HG03025 (cell line): ENCODE measurements around the gene ATRNL1.
A peak's percentile ranks its signal among the peaks of the same experiment; 100 is the strongest.
"Not testable (repeated sequence)": the region's sequence is repeated elsewhere in the genome, so short reads cannot be mapped to it uniquely, and the experiment has no call there.

Experiments
- ATAC-seq: cut with Tn5 transposase; IDR thresholded peaks from one replicate; pipeline ENCODE4 v1.9.1; 2021; ENCODE audit warnings: mild to moderate bottlenecking, moderate library complexity; ENCODE audit not compliant: unreplicated experiment, low FRiP score

ATRNL1 gene

DNA sequence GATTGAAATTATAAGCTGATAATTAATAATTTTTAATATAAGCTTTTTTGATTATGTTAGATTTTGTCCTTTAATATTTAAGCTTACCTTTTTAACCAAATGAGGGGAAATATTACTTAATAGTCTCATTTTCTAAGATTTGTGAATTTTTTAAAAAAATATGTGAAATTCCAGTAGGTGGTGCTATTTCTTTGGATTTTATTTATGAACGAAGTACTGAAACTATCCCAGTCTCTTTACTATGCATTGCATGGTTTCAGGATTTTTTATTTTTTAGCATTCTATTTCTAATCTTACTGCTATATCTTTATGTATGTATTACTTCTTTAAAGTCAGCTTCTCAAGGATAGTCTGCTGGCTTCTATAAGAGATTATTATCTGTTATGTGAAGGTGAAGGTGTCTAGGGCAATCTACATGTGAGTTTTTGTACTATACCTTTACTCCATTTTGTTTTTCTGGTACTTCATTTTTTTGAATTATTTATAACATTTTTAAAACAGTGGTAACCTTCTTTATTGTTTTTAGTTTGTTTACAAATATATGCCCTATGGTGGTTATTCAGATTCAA is 78.3 kb downstream of the ATRNL1 start:
- no peak for ATAC-seq

DNA sequence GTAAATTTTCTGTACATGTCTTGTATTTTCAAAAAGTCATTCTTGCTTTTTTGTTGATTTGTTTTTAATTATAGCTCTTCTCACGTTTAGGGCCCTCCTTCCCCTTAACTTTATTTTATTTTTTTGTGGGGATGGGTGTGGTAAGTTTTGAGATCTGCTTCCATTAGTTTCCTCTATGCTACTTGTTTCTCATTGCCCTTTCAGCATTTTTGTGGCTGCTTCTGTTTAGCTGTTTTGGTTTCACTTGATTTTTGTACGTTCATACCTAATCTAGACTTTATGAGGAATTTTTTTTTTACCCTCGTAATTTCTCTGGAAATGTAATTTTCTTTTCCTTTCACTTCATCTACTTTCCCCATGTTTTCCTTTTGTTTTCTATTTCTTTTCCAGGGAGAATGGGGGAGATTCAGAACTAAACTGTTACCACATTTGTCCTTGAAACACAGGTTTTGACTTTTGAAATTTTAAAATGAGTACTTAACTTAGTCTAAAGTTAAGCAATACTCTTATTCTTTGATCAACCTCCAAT is 80.8 kb downstream of the ATRNL1 start:
- no peak for ATAC-seq

DNA sequence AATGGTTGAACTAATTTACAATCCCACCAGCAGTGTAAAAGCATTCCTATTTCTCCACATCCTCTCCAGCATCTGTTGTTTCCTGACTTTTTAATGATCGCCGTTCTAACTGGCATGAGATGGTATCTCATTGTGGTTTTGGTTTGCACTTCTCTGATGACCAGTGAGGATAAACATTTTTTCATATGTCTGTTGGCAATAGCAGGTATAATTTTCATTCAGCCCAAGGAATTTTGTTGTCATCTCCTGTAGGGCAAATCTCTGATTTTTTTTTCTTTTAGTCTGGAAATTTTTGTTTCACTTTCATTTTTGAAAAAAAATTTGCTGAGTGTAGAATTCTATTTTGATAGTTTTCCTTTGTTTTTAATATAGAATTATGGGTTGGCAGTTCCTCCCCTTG is 114.1 kb downstream of the ATRNL1 start:
- not testable (repeated sequence) for ATAC-seq

DNA sequence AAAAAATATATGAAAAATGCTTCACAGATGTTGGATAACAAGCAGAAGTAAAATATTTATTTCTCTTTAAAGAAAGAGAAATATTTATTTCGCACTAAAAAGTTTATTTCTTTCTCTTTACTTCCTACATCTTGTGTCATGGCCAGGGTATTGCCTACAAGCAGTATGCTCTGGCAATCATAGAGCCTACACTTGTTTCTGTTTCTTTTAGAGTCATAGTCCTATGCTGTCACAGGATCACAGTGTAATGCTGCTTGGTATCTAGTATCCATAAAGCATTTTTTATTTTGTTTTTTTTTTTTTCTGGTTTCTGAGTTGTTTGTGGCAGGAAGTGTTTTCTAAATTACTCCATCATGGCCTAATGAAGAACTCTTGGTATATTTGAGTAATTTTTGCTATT is 116.0 kb downstream of the ATRNL1 start:
- peak; percentile 85 for ATAC-seq

DNA sequence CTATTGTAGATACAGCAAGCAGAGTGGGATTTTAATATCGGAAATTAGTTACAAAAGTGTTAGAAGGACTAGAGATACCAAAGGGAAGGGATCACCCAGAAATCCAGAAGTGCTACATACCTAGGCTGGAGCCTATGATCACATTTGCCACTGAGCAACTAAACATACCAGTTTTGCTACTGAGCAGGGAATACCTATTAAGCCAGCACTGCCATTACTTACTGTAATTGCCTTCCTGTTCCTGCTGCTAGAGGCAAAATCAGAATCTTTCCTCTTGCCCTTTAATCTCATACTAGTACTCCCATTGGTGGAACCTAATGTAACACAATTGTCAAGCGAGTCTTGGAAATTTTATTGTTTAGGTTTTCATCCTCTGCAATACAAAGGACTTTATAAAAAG is 121.7 kb downstream of the ATRNL1 start:
- ATAC-seq: no peak

DNA sequence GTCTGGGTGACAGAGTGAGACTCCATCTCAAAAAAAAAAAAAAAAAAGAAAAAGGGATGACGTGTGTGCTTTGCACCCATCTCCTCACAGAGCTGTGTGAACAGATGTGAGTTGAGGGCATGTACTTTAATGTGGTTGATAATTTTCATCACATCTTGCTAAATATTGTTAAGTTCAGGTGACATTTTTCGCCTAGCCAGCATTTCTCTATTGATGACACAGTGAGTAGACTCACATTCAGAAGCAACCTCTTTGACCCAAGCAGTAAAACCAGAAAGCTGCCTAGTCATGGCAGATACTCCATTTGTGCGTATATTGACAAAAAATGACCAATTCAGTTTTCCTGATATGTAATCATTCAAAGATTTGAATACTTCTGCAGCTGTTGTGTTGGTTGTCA is 126.0 kb downstream of the ATRNL1 start:
- ATAC-seq: no peak

DNA sequence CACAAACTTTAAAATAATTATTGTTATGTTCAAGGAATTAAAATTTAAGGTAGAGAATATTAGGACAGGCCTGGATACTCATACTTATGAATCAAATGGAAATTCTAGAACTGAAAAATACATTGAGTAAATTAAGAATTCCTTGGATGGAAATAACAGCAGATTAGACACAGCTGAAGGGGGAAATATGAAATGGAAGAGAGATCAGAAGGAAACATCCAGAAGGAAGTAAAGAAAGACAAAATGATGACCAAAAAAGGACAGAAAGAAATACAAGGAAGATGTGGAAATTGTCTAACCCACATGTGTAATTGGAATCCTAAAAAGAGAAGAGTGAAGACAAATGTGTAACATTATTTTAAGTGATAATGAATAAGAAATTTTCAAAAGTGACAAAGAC is 128.9 kb downstream of the ATRNL1 start:
- no peak for ATAC-seq

DNA sequence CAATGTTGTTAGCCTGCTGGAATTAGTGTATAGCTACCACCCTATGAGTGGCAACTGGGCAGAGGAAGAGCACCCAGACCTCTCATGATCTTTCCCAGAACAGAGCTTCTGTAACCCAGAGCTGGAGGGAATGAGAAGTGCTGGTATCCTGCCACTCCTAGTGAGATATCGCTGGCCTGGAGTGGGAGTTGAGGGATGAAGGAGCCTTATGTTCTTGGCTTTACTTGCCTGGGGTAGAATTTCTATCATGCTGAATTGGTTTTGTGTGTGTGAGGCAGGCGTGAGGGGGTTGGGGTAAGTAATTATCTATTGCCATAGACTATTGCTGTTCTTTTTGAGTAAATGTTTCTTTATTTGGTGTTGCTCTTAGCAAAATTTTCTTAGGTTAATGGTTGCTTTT is 146.6 kb downstream of the ATRNL1 start:
- no peak for ATAC-seq

DNA sequence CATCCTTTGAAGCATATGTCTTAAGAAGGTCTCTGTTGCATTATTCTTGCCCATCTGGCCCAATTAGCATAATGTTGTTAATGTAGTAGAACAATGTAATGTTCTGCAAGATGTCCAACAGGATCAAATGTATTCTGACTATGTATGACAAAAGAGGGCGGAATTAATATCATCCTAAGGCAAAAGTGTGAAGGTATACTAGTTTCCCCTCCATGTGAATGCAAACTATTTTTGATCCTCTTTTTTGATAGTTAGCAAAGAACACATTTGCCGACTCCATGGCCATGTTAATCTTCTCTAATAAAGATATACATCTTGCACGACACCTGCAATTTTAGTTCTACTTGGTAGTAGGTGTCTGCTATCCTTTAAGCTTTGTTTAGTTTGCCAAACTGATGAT is 157.6 kb downstream of the ATRNL1 start:
- no peak for ATAC-seq

DNA sequence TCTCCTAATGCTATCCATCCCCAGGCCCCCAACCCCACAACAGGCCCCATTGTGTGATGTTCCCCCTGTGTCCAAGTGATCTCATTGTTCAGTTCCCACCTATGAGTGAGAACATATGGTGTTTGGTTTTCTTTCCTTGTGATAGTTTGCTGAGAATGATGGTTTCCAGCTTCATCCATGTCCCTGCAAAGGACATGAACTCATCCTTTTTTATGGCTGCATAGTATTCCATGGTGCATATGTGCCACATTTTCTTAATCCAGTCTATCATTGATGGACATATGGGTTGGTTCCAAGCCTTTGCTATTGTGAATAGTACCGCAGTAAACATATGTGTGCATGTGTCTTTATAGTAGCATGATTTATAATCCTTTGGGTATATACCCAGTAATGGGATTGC is 160.6 kb downstream of the ATRNL1 start:
- ATAC-seq: not testable (repeated sequence)

DNA sequence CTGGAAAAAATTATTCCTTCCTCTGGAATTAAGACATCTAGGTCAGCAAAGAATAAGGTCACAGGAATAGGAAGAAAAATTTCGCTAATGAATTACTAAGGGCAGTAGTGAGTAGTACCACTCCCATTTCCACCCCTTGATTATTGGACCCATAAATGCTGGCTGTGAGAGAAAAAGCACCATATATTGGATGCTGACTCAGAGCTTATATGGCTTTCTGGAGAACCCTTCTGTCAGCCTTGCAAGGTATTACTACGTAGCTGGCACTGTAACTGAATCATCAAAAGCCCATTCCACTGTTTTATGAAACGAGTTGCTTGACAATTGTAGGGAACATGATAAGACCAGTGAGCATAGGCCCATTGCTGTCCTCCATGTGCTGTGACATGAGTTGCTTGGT is 179.3 kb downstream of the ATRNL1 start:
- ATAC-seq: no peak

DNA sequence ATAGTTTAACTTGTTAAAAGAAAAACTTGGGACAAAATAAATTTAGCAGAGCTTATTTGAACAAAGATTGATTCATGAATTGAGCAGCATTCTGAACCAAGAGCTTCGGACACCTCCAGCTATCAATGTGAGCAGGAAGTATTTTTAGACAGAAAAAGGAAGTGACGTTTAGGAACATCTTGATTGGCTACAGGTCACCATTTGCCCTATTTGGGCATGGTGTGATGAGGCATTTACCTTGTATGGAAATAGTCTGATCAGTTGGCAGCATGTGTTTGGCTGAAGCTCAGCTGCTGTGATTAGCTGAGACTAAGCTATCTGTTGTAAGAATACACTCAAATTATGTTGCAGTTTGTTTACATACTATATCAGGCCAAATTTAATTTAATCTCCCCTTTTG is 185.1 kb downstream of the ATRNL1 start:
- ATAC-seq: no peak

DNA sequence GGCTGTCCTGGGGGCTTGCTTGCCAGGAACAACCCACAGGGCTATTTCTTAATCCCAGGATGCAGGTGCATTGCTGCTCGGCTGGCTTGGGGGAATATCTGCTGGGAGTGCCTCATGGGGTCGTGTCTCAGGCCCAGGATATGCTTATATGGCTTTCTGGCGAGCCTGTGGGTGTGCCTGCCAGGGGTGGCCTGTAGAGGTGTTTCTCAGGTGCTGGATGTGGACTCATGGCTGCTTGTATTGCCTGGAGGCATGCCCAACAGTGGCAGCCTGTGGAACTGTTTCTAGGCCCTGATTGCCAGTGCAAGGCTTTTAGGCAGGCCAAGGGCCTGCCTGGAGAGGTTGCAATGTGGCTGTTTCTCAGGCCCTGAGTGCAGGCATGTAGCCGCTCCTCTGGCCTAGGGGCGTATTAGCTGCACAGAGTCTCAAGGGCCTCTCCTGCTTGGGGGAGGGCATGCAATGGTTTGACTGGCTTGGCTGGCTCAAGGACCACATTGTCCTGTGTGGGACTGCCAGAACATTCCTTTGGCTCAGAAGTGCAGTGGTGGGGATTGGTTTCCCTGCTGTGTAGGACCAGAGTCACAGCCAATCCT is 202.1 kb downstream of the ATRNL1 start:
- no peak for ATAC-seq

DNA sequence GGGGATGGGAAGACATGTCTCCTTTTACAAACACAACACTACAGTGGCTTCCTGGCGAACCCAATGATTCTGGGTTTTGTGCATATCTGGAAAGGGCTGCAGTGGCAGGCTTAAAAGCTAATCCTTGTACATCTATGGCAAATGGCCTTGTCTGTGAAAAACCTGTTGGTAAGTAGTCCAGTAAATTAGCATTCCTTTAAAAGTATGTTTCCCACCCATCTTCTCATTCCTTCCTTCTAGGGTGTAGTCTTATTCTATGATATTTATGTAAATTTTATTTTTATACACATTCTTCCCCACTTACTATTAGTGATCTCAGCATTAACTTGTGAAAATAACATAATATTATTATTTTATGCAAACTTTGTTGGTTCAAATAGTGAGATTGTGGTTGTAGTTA is 206.9 kb downstream of the ATRNL1 start:
- no peak for ATAC-seq

DNA sequence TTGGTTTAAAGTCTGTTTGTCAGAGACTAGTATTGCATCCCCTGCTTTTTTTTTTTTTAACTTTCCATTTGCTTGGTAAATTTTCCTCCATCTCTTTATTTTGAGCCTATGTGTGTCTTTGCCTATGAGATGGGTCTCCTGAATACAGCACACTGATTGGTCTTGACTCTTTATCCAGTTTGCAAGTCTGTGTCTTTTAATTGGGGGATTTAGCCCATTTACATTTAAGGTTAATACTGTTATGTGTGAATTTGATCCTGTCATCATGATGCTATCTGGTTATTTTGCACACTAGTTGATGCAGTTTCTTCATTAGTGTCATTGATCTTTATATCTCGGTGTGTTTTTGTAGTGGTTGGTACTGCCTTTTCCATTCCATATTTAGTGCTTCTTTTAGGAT is 226.5 kb downstream of the ATRNL1 start:
- not testable (repeated sequence) for ATAC-seq

DNA sequence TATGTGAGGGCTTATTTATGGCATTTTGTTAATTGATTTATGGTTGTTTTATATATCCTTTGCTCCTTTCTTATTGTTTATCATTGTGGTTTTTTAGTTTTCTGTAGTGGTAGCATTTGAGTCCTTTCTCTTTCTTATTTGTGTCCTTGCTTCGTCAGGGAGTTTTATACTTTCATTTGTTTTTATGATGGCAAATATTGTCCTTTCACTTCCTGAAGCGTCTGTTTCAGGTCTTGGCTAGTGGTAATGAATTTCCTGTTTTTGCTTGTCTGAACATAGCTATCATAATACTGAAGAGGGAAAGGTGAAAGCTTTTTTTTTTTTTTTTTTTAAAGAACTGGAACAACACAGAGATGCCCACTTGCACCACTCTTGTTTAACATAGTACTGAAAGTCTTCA is 228.2 kb downstream of the ATRNL1 start:
- peak; percentile 78 for ATAC-seq

DNA sequence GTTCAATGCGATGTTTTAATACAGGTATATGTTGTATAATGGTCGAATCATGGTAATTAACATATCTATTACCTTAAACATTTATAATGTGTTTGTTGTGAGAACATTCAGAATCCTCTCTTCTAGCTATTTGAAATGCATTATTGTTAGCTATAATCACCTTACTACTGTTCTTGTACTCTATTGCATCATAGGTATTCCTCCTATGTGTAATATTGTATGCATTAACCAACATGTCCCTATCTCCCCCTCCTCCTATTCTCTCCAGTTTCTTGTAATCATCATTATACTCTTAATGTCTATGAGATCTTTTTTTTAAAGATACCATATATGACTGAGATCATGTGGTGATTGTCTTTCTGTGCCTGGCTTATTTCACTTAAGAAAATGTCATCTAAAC is 235.2 kb downstream of the ATRNL1 start:
- no peak for ATAC-seq

DNA sequence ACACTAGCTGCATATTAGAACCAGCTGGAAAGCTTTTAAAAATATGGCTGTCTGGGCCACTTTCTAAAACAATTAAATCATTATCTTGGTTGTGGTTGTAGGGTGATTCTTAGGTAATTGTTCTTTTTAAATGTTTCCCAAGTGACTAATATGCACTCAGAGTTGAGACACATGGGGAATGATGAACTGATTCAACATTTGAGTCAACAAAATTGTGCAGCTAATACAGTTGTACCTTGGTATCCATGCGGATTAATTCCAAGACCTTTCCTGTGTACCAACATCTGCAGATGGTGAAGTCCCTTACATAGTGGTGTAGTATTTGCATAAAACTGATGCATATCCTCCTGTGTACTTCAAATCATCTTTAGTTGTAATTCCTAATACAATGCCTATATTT is 242.2 kb downstream of the ATRNL1 start:
- ATAC-seq: no peak

DNA sequence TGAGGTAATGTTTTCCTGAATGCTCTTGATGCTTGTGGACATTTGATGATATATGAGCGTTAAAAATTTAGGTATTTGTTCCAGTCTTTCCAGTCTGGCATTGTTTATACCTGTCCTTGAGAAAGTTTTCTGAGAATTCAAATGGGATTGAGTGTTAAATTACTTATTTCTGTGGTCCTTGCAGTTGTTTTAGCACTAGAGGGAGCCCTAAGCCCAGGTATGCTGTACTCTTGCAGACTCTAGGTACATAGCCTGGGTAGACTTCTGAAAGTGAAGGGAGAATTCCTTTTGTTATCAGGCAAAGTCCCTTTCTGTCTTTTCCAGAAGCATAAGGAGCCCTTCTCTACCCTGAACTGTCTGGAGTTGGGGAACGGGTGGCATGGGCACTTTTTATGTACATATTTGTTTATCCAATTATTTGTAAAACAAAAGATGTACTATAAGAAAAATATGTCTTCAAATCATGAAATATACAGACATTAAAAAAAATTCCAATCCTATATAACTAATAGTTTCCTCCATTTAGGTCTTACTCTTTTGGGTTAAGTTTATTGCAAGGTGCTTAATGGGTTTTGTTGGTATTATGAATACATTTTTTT is 262.1 kb downstream of the ATRNL1 start:
- no peak for ATAC-seq

DNA sequence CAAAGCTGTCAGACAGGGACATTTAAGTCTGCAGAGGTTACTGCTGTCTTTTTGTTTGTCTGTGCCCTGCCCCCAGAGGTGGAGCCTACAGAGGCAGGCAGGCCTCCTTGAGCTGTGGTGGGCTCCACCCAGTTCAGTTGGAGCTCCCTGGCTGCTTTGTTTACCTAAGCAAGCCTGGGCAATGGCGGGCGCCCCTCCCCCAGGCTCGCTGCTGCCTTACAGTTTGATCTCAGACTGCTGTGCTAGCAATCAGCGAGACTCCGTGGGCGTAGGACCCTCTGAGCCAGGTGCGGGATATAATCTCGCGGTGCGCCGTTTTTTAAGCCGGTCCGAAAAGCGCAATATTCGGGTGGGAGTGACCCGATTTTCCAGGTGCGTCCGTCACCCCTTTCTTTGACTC is 274.8 kb downstream of the ATRNL1 start:
- not testable (repeated sequence) for ATAC-seq

DNA sequence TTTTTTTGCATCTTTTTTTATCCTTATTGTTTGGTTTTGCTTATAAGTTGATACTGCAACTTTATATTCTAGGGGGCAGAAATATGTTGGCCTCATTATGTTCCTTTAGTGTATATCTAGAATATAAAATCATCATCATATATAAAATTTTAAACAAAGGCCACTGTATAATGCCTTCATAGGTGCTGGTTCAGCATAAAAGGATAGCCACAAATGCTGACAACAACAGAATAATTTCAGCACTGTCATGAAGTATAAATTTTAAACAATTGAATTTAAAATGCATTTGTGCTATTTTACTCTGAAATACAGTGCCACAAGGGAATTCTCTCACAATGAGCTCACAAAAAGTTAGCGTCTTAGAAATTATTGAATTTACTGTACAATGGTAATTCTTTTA is 285.9 kb downstream of the ATRNL1 start:
- no peak for ATAC-seq

DNA sequence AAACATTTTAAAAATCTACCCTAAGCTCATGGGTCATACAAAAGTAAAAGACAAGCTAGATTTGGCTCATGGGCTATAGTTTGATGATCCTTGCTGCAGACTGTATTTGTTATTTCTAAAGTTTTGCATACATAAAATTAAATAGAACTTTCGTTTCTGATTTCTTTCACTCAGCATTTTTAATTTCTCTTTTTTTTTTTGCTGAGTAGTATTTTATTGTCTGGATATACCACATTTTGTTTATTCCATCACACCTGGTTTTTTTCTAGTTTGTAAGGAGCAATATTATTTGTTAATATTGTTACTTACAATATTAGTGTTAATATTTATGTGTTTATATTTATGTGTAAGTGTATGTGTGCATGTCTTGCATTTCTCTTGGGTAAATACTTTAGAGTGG is 291.5 kb downstream of the ATRNL1 start:
- ATAC-seq: no peak
